Choroid plexus epithelial cell (primary cell): Measurements from ENCODE around the gene C2orf69.

Source experiments
- DNase-seq: peaks from one replicate; pipeline ENCODE4 v3.0.0-alpha.2; 2010; ENCODE audit warnings: low read depth
- H3K4me3 ChIP-seq: 2 replicates; pipeline ENCODE4 v1.5.1; 2011; ENCODE audit warnings: low read depth, mild to moderate bottlenecking, control low read depth, low read length, moderate library complexity
- CTCF ChIP-seq: conservative IDR thresholded peaks from 2 replicates; pipeline ENCODE4 v1.5.1; 2011; ENCODE audit warnings: low read depth, mild to moderate bottlenecking, control low read depth, inconsistent platforms, low read length, moderate library complexity

The C2orf69 gene

GRCh38 chr2:199870581-199870980, 40.5 kb upstream of the C2orf69 start:
- DNase-seq = no peak
- no peak for TF ChIP-seq CTCF
- no peak overlapping the region for H3K4me3 ChIP-seq

GRCh38 chr2:199874209-199874608, 36.9 kb upstream of the C2orf69 start:
- DNase-seq = no peak
- TF ChIP-seq CTCF = no peak
- H3K4me3 ChIP-seq = no peak overlapping the region

- TF ChIP-seq CTCF = no peak
- no peak overlapping the region for H3K4me3 ChIP-seq
- peak; percentile 4 for DNase-seq
Observed at GRCh38 chr2:199875400-199875799, 35.7 kb upstream of the C2orf69 start.

- H3K4me3 ChIP-seq = no peak overlapping the region
- no peak for TF ChIP-seq CTCF
- DNase-seq = no peak
Observed at GRCh38 chr2:199882667-199883066, 28.4 kb upstream of the C2orf69 start.

- no peak overlapping the region for H3K4me3 ChIP-seq
- TF ChIP-seq CTCF = no peak
- no peak for DNase-seq
Observed at GRCh38 chr2:199883474-199884212, 27.4 kb upstream of the C2orf69 start.

- H3K4me3 ChIP-seq = no peak overlapping the region
- TF ChIP-seq CTCF = no peak
Observed at GRCh38 chr2:199895406-199895805, 15.7 kb upstream of the C2orf69 start.

GRCh38 chr2:199896617-199897016, 14.5 kb upstream of the C2orf69 start:
- TF ChIP-seq CTCF = no peak
- no peak overlapping the region for H3K4me3 ChIP-seq
- DNase-seq = no peak

More at GRCh38 chr2:199895406-199895805, 15.7 kb upstream of the C2orf69 start:
- DNase-seq = no peak
